AG09319 (cell line): ENCODE data around the gene ASB6.

Experiments
- DNase-seq: peaks from one replicate; pipeline ENCODE4 v3.0.0-alpha.2; 2010; ENCODE audit warnings: low read depth; ENCODE audit errors: extremely low read depth
- TF ChIP-seq, protein P1 (sequence below): IDR thresholded peaks from 2 replicates; pipeline ENCODE4 v1.5.1; 2011; ENCODE audit warnings: low read depth, mild to moderate bottlenecking, inconsistent platforms, low read length, moderate library complexity

The ASB6 gene

DNA sequence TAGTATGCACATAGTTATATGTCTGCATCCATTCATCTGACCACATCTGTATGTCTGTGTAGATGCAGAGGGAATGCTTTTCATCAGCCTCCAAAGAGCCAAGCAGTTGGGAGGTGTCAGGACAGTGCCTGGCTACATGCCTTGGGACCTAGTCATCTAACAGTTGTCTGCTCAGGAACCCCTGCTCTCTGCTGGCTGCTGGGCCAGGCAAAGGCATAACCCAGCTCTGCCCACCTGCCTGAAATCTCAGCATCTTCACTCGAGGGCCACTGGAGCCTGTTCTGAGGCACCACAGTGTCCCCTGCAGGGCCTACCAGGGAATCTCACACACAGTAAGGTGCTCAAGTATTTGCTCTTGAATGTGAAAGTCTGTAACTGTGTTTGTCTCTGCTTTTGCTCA lies 24.8 kb downstream of the ASB6 start:
- no peak for DNase-seq
- TF ChIP-seq, protein P1, sequence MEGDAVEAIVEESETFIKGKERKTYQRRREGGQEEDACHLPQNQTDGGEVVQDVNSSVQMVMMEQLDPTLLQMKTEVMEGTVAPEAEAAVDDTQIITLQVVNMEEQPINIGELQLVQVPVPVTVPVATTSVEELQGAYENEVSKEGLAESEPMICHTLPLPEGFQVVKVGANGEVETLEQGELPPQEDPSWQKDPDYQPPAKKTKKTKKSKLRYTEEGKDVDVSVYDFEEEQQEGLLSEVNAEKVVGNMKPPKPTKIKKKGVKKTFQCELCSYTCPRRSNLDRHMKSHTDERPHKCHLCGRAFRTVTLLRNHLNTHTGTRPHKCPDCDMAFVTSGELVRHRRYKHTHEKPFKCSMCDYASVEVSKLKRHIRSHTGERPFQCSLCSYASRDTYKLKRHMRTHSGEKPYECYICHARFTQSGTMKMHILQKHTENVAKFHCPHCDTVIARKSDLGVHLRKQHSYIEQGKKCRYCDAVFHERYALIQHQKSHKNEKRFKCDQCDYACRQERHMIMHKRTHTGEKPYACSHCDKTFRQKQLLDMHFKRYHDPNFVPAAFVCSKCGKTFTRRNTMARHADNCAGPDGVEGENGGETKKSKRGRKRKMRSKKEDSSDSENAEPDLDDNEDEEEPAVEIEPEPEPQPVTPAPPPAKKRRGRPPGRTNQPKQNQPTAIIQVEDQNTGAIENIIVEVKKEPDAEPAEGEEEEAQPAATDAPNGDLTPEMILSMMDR, result peak; percentile 68

GRCh38 chr9:129615407-129616285 lies 26.3 kb downstream of the ASB6 start:
- TF ChIP-seq, protein P1, result no peak

DNA sequence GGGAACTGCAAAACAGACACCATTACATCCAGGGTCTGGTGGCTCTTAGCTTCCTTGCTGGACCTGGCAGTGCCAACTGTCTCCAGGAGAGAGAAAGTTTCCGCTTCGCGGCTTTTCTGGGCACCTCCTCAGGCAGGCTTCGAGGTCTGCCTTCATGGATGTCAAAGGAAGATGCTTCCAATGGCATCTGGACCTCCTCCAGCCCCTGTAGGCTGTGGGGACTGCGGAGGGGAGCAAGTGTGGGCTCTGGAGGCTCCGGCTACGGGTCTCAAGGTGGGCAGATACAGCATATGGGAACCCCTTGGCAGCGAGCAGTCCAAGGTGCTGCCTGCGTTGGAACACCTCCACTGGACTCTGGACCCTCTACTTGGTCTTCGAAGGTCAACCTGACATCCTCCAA lies 27.0 kb downstream of the ASB6 start:
- no peak for DNase-seq
- TF ChIP-seq, protein P1, result no peak

More at GRCh38 chr9:129615407-129616285, 26.3 kb downstream of the ASB6 start:
- DNase-seq, result no peak

DNA sequence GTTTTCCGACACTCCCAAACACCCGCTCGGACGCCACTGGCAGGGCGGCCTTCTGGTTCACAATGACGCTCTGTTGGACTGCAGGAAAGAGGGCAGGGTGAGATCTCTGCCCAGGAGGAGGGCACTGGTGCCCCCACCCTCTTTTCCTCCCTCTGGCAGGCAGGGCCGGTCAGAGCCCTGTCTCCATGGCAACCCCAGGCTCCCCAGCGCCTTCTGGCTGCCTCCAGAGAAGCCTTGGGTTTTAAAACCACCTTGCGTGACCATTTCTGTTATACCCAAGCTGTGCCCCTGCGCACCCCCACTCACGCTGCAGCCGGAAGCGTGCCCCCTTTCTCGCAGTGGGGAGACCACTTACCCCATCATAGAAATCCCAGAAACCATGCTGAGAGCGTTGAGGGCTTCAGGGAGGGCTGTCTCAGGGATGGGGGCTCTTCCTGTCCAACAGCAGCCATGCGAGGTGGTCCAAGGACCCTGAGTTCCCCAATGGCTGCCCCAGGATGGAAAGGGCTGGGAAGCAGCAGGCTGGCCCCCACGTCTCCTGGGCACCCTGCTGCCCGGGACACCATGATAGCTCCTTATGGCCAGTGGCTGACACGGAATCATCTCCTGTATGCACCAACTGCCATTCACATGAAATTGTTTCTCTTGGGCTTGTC lies 28.3 kb downstream of the ASB6 start:
- TF ChIP-seq, protein P1, result no peak
- no peak for DNase-seq

GRCh38 chr9:129612815-129613519 lies 29.0 kb downstream of the ASB6 start:
- no peak for DNase-seq

GRCh38 chr9:129612123-129612522 lies 29.8 kb downstream of the ASB6 start:
- TF ChIP-seq, protein P1, result no peak
- DNase-seq, result no peak

More at GRCh38 chr9:129612815-129613519, 29.0 kb downstream of the ASB6 start:
- TF ChIP-seq, protein P1, result no peak
